Raji (cell line): Measurements from ENCODE around the gene BTRC.
A peak's percentile ranks its signal among the peaks of the same experiment; 100 is the strongest.

Experiments
- POLR2A ChIP-seq: IDR thresholded peaks from 2 replicates; pipeline ENCODE4 v1.6.1; 2011; ENCODE audit warnings: low read depth, low read length, control low read depth; ENCODE audit not compliant: insufficient read depth

BTRC gene

DNA sequence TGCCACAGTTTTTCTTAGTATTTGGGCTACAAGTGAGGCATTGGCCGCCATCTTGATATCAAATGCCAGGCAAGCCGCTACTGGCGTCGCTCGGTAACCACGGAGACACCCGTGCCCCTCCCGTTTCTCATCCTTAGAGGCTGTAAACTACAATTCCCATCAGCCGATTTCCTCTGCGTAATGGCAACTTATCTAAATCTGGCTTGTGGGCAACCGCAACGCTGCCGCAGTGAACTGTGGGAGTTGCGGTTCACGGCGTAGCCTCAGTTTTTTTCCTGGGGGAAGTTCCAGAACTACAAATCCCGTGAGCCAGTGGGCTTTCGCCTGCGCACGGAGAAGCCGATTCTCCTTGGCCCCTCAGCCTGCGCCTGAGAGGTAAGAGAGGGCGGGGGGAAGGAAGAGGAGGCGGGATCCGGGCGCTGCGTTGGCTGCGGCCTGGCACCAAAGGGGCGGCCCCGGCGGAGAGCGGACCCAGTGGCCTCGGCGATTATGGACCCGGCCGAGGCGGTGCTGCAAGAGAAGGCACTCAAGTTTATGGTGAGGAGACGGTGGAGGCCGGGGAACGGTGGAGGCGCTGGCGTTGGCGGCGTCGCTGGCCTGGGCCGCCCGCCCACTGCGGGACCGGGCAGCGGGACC, at the start of gene BTRC:
Gene BTRC (plus strand): TSS at position 474 of the 636 bp plus-strand sequence. CDS start 16 bp downstream, at position 490.
- peak; percentile 78 for TF ChIP-seq POLR2A

GRCh38 chr10:101304316-101304715, 49.6 kb upstream of the BTRC start:
- TF ChIP-seq POLR2A = no peak

DNA sequence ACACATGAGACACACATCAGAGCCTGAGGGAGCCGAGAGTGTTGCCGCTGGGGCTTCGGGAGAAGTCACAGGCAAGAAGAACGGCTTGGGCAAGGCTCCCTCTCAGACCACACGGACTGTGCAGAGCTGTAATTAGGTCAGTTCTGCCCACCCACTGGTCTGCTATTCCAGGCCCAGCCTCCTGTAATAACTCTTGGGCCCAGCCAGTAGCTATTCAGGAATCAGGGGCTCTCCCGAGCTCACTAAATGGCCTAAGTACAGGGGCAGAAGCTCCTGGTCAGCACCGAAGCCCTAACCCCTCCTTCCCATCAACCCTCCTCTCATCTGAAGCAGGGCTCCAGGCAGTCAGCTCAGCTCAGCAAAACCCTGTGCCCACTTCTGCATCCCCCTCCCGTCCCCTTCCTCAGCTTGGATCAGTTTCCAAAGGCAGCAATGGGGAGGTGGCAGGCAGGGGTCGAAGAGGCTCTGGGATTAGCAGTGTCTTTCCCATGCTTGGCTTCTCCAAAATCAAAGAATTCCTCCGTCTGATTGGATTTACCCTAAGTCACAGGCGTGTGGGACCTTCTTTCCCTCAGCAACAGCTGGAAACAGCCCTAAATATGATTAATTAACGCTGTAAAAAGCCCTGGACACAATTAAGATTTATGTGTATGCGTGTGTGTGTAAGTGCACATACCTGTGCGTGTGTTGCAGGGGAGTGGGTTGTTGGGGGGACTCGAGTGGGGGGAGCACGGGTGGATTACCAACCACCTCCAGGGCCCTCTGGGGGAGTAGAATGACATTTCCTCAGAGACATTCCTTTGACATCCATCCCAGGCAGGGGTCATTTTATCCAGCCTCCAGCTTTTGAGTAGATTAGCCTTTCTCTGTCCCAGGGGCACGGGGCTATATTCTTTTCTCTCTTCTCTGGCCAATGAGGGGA, 48.4 kb upstream of the BTRC start:
- no peak for TF ChIP-seq POLR2A

- TF ChIP-seq POLR2A = no peak
Observed at GRCh38 chr10:101308051-101308450, 45.9 kb upstream of the BTRC start.

DNA sequence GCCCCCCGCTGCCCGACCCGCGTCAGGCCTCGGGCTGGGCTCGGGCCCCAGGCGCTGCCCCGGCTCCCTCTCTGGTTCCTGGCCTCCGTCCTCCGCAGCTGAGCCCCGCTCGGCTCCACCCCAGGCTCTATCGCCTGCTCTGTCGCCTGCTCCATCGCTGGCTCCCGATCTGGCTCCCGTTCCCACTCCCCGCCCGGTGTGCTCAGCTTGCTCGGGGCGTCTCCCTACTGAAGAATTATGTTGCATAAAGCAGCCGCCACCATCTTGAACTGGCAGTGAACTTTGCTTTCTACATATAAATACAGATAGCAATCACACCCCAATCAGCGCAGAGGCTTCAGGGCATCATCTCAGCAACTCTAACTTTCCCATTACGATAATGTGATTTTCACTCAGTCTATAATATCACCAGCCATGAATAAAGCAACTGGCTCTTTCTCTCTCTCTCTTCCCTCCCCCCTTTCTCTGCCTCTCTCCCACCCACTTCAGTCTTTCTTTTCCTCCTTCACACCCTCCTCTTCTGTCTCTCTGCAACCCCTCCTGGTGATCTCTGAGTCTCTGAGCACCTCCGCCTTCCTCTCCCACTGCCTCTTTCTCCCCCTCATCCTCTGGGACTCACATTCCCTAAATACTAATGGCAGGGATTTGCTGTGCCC, 43.3 kb upstream of the BTRC start:
- no peak for TF ChIP-seq POLR2A

- no peak for TF ChIP-seq POLR2A
Observed at GRCh38 chr10:101311185-101312066, 42.5 kb upstream of the BTRC start.

DNA sequence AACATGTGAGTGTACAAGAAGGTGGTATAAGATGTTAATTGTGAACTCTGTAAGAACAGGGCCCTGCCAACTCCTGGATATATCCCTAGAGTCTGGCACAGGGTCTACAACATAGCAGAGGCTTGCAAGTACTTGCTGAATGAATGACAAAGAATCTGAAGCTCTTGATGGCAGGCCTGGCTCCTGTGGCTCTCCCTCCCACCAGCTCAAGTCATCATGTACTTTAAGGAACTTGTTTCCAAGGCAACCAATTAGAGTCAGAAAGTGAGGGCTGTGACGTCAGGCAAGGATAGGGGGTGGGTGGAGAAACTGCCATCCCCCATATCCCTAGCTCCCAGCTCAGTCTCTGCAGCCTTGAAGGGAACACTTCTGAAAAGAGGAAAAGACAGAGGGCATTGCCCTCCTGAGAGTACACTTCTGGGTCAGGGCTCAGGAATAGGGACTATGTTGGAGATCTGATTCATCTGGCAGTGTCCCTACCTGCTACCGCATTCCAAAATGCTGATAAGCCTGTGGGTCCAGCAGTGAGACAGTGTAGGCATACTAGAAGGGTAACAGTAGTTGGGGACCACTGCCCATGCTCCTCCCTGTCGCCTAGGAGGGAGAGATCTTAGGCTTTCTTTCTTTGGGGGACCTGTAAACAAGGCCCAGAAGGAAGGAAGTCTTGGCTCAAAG, 34.6 kb upstream of the BTRC start:
- no peak for TF ChIP-seq POLR2A

GRCh38 chr10:101321073-101321472, 32.9 kb upstream of the BTRC start:
- no peak for TF ChIP-seq POLR2A

DNA sequence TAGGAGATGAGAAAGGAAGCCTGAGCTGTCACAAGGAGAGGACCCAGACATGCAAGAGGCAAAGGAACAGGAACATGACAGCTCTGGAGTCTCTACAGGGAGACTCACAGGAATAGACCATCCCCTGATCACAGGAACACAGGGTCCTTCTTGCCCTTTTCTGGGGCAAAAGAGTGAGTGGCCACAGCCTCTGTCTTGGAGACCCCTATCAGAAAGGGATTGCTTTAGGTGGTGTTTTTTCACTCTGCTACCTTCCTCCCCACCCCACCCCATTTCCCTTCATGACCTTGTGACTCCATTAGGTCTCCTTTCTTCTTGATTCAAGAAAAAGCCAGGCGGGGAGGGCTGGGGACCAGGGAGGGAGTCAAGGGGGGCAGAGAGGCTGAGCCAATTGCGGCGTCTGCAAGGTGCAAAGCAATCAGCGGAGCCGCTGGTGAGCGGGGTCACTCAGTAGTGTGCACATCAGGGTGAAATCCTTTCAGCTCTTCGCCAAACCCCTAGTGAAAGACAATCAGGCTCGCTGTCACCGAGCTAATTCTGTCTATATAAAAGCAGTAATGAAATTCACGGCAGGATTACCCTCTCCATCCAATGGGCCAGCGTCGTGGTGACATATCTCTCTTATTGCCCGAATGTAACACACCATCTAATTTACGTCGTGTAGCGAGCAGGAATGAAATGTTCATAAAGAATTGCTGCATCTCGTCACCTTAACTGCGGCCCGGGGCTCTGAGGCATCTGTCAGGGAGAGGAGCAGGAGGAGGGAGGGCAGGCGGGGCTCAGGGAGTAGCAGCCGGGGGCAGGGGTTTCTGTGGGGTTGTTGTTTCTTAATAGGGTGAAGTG, 31.5 kb upstream of the BTRC start:
- TF ChIP-seq POLR2A = no peak

DNA sequence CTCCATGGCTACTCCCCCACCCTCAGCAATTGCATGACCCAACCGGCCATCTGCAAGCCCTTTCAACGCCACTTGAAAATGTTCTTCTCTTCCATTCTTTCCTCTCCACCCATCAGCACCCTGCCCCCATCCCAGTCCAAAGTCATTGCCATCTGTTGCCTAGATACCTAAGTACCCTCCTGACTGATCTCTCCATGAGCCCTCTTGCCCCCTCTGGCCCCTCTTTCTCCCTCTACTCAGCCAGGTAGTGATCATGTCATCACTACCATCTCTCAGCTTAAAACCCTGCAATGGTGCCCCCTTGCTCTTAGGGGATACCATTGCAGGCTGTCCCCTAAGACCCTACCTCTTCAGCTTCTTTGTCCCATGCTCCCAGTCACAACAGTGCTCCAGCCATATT, 30.5 kb upstream of the BTRC start:
- TF ChIP-seq POLR2A = no peak

- TF ChIP-seq POLR2A = no peak
Observed at GRCh38 chr10:101329341-101330032, 24.5 kb upstream of the BTRC start.

DNA sequence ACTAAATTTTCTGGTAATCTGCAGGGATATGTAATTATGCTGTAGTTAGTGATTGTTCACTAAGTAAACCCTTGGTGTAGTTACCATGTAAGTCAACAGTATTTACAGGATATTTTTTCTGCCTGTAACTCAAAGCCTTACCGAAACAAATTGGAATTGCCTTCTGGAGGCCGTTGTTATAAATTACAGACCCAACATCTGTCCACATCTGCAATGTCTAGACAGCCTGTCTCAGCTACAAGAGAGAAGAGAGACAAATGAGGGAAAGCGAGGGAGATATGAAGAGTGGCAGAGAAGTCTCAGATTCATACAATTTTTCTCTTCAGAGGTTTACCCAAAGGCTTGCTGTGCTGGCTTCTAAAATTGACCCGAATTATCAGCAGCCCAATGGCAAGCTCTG, 23.7 kb upstream of the BTRC start:
- no peak for TF ChIP-seq POLR2A
